Ascending aorta (tissue), 2 donors: Measurements from ENCODE around the gene HMCN1. TPM values are rescaled to one million over a fixed set of nuclear protein-coding genes. Genes with fewer than 3 reads are reported as not detected.

Experiments used
- DNase-seq, 2 donors: peaks; one replicate each; pipeline ENCODE4 v3.0.0-alpha.2; 2019; ENCODE audit warnings: low spot score in 2 of 2
- H3K27ac ChIP-seq, 2 donors: fragments of 200-600 bp; sonication (generic); one replicate each; pipeline ENCODE4 v1.5.1; 2016 to 2017; ENCODE audit warnings: mild to moderate bottlenecking in 1 of 2
- H3K27me3 ChIP-seq: fragments of 200-600 bp; sonication (generic); one replicate; pipeline ENCODE4 v1.5.1; 2017
- H3K36me3 ChIP-seq, 2 donors: fragments of 200-600 bp; sonication (generic); one replicate each; pipeline ENCODE4 v1.5.1; 2016
- H3K4me1 ChIP-seq, 2 donors: fragments of 200-600 bp; sonication (generic); one replicate each; pipeline ENCODE4 v1.5.1; 2016 to 2017; ENCODE audit warnings: mild to moderate bottlenecking in 1 of 2
- H3K4me3 ChIP-seq, 2 donors: fragments of 200-600 bp; sonication (generic); one replicate each; pipeline ENCODE4 v1.5.1; 2016 to 2017; ENCODE audit warnings: mild to moderate bottlenecking in 1 of 2
- H3K9me3 ChIP-seq, 2 donors: fragments of 200-600 bp; sonication (generic); one replicate each; pipeline ENCODE4 v1.5.1; 2016
- CTCF ChIP-seq, 3 experiments: fragments of 200-600 bp in 2 of 3; fragments of 450-650 bp in 1 of 3; sonication (generic) in 2 of 3; IDR thresholded peaks; one replicate each; pipeline ENCODE4 v1.5.1; 2016 to 2019; ENCODE audit warnings: antibody characterized with exemption in 3 of 3, mild to moderate bottlenecking in 1 of 3, moderate library complexity in 1 of 3
- intact Hi-C: fragments of 100-400 bp; cut with DNase I; formaldehyde crosslinking; loops from one replicate; pipeline ENCODE4 v1.15.1; 2023
- total RNA-seq: library from RNA; depleted of rRNA; stranded (reverse); fragments of >200 nt; gene quantifications from one replicate; pipeline ENCODE4 v1.1.0, GENCODE V29; 2016

Gene HMCN1
- total RNA-seq, 1 donor from 2014 or later = 61.7 TPM

GRCh38 chr1:186027621-186028020, 293.4 kb downstream of the HMCN1 start:
- Histone ChIP-seq H3K4me1 (peaks cover 0 to 5% of the 10 kb centered on the region in 2 donors), H3K9me3 (peaks cover 10 to 17% of the 10 kb centered on the region in 2 donors), H3K4me3 (no peak overlapping the region), H3K36me3 (peaks cover 6 to 14% of the 10 kb centered on the region in 2 donors), H3K27me3 (no peaks in the 10 kb centered on the region), H3K27ac (peak overlapping the region; percentile 48 to 55)
- intact Hi-C loops = no loop called here
- DNase-seq = no peak
- no peak for TF ChIP-seq CTCF (IDR thresholded peaks at IDR 0.05)

GRCh38 chr1:186030453-186030852, 296.3 kb downstream of the HMCN1 start:
- peaks cover 10 to 17% of the 10 kb centered on the region in 2 donors for H3K9me3 ChIP-seq
- H3K4me3 ChIP-seq = no peak overlapping the region
- H3K27ac ChIP-seq = no peak overlapping the region
- intact Hi-C loops = no loop called here
- H3K27me3 ChIP-seq = no peaks in the 10 kb centered on the region
- no peak for DNase-seq
- H3K4me1 ChIP-seq = peaks cover 0 to 9% of the 10 kb centered on the region in 2 donors
- TF ChIP-seq CTCF (IDR thresholded peaks at IDR 0.05) = no peak
- H3K36me3 ChIP-seq = peaks cover 2 to 5% of the 10 kb centered on the region in 2 donors

GRCh38 chr1:186033847-186034271, 299.7 kb downstream of the HMCN1 start:
- no peaks in the 10 kb centered on the region for H3K27me3 ChIP-seq
- H3K4me1 ChIP-seq = peaks cover 0 to 3% of the 10 kb centered on the region in 2 donors
- peak overlapping the region; percentile 63 to 64 for H3K27ac ChIP-seq
- TF ChIP-seq CTCF (IDR thresholded peaks at IDR 0.05) = no peak
- intact Hi-C loops = no loop called here
- H3K9me3 ChIP-seq = peaks cover 10 to 17% of the 10 kb centered on the region in 2 donors
- no peak for DNase-seq
- H3K4me3 ChIP-seq = no peak overlapping the region
- peaks cover 2 to 5% of the 10 kb centered on the region in 2 donors for H3K36me3 ChIP-seq

GRCh38 chr1:186042230-186042629, 308.0 kb downstream of the HMCN1 start:
- DNase-seq = no peak
- no peak overlapping the region for H3K4me3 ChIP-seq
- intact Hi-C loops = no loop called here
- H3K4me1 ChIP-seq = peaks cover 0 to 13% of the 10 kb centered on the region in 2 donors
- H3K36me3 ChIP-seq = peaks cover 2 to 15% of the 10 kb centered on the region in 2 donors
- no peaks in the 10 kb centered on the region for H3K9me3 ChIP-seq
- H3K27ac ChIP-seq = peak overlapping the region; percentile 58 to 67
- no peaks in the 10 kb centered on the region for H3K27me3 ChIP-seq
- TF ChIP-seq CTCF (IDR thresholded peaks at IDR 0.05) = no peak

GRCh38 chr1:186043296-186043695, 309.1 kb downstream of the HMCN1 start:
- peak overlapping the region in 1 of 2 donors; percentile 6 for H3K4me3 ChIP-seq
- intact Hi-C loops = no loop called here
- H3K4me1 ChIP-seq = peaks cover 0 to 13% of the 10 kb centered on the region in 2 donors
- H3K27me3 ChIP-seq = no peaks in the 10 kb centered on the region
- peak overlapping the region; percentile 58 to 67 for H3K27ac ChIP-seq
- TF ChIP-seq CTCF (IDR thresholded peaks at IDR 0.05) = no peak
- no peaks in the 10 kb centered on the region for H3K9me3 ChIP-seq
- no peak for DNase-seq
- peaks cover 2 to 15% of the 10 kb centered on the region in 2 donors for H3K36me3 ChIP-seq
